ENCODE data around the gene GYG2.
"Not testable (repeated sequence)": the region's sequence is repeated elsewhere in the genome, so short reads cannot be mapped to it uniquely, and the experiment has no call there.

The GYG2 gene

GRCh38 chrX:2828344-2828958 lies at the start of gene GYG2:
Gene GYG2, plus strand, starts transcription at chrX:2828930. Its CDS starts 1,259 bp downstream, at chrX:2830189.
- DNase-seq: no peak

DNA sequence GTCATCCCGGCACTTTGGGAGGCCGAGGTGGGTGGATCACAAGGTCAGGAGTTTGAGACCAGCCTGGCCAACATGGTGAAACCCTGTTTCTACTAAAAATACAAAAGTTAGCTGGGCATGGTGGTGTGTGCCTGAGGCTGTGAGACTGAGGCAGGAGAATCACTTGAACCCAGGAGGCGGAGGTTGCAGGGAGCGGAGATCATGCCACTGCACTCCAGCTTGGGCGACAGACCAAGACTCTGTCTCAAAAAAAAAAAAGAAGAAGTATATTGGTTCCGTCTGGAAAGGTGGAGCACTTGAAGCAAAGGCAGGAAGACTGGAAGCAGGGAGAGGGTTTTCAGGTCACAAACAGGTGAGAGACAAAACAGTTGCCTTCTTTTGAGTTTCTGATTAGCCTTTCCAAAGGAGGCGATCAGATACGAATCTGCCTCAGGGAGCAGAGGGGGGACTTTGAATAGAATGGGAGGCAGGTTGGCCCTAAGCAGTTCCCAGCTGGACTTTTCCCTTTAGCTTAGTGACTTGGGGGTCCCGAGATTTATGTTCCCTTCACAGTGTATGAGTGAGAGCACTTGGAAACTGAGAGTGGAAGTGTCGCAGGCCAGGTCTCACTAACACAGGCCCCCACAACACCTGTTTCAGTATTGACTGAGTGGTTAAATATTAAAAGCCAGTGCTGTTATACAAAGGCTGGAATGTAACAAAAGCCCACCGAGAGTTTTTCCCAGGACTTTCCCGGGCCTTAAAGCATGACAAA lies 48.1 kb upstream of the GYG2 start:
- not testable (repeated sequence) for DNase-seq

DNA sequence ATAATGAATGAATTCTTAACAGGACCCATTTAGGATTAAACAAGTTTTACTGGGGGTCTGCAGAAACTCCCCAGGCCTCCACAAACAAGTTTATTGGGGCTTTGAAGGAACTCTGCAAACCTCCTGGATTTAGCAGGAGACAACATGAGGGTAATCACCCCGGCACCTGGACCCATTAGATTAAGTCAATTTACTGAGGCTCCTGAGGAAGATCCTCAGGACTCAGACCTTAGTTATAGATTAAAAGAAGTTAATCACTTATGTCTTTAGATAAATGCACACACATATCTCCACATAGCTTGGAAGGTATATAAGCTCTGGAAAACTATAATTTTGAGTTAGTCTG lies 47.5 kb upstream of the GYG2 start:
- no peak for DNase-seq

DNA sequence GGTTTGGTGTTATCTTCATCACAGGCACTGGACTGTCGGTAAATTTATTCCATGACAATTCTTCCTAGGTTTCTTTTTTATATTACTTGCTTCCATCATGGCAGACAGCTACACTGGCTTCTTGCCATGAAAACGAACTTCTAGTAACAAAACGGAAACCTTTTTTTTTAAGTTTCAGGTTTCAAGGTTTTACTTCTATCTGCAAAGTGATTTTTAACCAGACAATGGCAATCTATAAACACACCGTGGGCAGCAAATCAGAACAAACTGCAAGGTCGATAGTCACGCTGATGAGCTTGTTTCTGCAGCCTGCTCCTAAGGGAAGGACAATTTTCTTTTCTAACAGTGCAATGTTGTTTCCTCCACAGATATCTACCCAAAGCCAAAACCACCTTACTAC lies 47.0 kb upstream of the GYG2 start:
- DNase-seq: no peak

- no peak for DNase-seq
These were observed 46.6 kb upstream of the GYG2 start for GRCh38 chrX:2782171-2782570.

GRCh38 chrX:2782778-2783177 lies 46.0 kb upstream of the GYG2 start:
- DNase-seq: no peak

GRCh38 chrX:2784026-2784425 lies 44.7 kb upstream of the GYG2 start:
- DNase-seq: no peak

GRCh38 chrX:2785538-2785937 lies 43.2 kb upstream of the GYG2 start:
- DNase-seq: no peak

DNA sequence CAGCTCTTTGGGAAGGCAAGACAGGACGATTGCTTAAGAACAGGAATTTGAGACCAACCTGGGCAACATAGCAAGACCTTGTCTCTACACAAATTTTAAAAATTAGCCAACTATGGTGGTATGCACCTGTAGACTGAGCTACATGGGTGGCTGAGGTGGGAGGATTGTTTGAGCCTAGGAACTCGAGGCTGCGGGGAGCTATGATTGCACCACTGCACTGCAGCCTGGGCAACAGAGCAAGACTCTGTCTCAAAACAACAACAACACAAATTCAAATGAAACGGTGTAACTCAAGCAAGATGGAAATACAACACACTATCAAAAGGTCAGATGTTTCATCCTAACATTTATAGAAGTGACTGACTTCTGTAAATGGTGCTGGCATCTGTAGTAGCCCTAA lies 39.8 kb upstream of the GYG2 start:
- DNase-seq: no peak

DNA sequence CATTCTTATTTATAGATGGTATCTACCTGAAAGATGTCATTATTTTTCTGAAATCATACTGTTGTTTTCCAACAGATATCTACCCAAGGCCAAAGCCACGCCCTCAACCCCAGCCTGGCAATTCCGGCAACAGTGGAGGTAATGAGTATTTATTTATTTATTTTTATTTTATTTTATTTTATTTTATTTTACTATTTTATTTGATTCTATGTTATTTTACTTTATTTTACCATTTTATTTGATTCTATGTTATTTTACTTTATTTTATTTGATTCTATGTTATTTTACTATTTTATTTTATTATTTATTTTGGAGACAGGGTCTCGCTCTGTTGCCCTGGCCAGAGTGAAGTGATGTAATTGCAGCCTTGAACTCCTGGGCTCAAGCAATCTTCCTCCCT lies 39.2 kb upstream of the GYG2 start:
- no peak for DNase-seq

- DNase-seq: no peak
These were observed 35.0 kb upstream of the GYG2 start for GRCh38 chrX:2793752-2794151.

DNA sequence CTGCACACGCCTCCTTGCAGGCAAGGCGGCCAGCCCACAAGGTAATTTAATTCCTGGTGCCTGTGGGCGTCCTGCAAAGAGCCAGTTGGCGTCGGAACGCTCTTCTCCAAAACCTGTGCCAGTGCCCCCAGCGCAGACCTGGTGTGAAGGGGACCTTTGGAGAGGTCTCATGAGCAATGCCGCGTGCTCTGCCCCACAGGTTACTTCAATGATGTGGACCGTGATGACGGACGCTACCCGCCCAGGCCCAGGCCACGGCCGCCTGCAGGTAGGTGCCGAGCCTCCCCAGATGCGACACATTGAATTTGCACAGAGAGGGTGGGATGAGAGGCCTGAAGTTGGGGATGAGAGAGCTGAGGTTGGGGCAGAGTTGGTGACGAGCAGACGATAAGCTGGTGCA lies 34.4 kb upstream of the GYG2 start:
- DNase-seq: no peak

DNA sequence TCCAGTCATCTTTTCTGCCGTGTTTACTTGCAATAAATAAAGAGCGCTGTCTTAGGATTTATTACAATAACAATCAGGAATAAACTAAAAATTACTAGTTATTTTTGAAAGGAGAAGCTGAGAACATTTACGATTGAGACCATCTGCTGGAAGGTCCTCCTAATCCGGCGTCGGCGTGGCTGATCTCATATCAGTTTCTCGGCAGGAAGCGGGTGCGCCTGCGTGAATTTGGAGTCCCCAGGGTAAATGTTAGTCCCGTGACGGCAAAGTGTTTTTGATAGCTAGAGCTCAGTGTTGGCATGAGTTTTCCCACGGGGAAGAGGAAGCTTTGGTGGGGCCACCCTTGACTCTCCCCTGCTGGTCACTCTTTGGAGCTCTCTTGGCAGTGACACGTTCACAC lies 31.9 kb upstream of the GYG2 start:
- not testable (repeated sequence) for DNase-seq

DNA sequence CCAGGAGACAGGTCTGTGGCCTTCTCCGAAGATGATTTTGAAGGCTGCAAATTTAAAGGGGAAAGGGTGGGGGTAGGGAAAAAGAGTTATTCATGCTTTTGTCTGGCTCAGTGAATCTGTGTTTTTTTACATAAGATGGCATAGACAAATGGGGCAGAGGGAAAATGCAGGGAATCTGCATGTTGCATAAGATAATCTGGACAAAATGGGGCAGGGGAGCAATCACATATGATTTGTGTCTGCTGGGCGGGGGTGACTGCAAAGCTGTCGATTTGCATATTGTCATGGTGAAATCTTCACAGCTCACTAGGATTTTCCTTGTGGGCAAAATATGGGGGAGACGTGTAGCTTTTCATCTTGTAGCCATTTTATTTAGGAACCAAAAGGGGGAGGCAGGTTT lies 29.4 kb upstream of the GYG2 start:
- DNase-seq: no peak

- not testable (repeated sequence) for DNase-seq
These were observed 28.8 kb upstream of the GYG2 start for GRCh38 chrX:2799980-2800379.

GRCh38 chrX:2801223-2801622 lies 27.5 kb upstream of the GYG2 start:
- no peak for DNase-seq

- DNase-seq: not testable (repeated sequence)
These were observed 26.2 kb upstream of the GYG2 start for GRCh38 chrX:2802376-2803090.

DNA sequence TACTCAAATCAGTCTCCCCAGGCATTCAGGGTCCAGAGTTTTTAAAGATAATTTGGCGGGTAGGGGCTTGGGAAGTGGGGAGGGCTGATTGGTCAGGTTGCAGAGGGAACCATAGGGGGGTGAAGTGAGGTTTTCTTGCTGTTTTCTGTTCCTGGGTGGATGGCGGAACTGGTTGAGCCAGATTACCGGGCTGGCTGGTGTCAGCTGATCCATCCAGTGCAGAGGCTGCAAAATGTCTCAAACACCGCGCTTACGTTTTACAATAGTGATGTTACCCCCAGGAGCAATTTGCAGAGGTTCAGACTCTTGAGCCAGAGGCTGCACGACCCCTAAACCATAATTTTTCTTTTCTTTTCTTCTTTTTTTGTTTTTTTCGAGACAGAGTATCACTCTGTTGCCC lies 25.2 kb upstream of the GYG2 start:
- not testable (repeated sequence) for DNase-seq

- DNase-seq: not testable (repeated sequence)
These were observed 24.5 kb upstream of the GYG2 start for GRCh38 chrX:2804106-2804843.

DNA sequence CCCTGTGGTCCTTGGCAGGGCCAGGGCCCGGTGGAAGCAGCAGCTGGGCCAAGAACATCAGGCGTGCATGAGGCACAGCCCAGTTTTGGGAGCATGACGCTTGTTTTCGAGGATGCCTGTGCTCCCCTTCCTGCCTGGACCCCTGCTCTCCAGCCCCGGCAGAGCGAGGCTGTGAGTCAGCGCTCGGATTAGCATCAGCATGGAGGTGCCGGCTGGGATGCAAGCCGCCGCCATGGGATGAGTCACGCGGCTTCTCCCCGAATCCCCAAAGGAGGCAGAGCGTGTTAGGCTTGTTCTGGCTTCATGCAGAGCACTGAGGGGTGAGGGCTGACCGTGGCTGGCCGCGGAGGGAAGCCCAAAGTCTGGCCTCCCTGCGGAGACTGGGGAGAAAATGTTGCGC lies 23.9 kb upstream of the GYG2 start:
- not testable (repeated sequence) for DNase-seq

- no peak for DNase-seq
These were observed 17.5 kb upstream of the GYG2 start for GRCh38 chrX:2811271-2811670.

- DNase-seq: peak; percentile 19
These were observed 16.4 kb upstream of the GYG2 start for GRCh38 chrX:2812161-2812907.

- no peak for DNase-seq
These were observed 11.7 kb upstream of the GYG2 start for GRCh38 chrX:2817036-2817435.

Measured in stimulated activated CD4-positive, alpha-beta T cell treated with anti-CD3 and anti-CD28 coated beads, Interleukin-1b, Interleukin-23, amount 100 ng/mL, for 48 hours (primary cell).